ENCODE results near the gene SRCAP. TPM values are rescaled to one million over a fixed set of nuclear protein-coding genes. Genes with fewer than 3 reads are reported as not detected.

SRCAP gene
- total RNA-seq (10 to 100 TPM; 23.3 to 70.1 (median 56.8) TPM), polyA plus RNA-seq (10 to 100 TPM in 1 of 3 donors, 1 to 10 TPM in 2; 1.2 to 12.1 (median 4.4) TPM)
- long read RNA-seq, donor 1, partial matches to known transcripts: 5 of 6 reads
- long read RNA-seq, donor 1, other reads (novel, unspliced or antisense): 0 of 6 reads
- long read RNA-seq, donor 2, partial matches to known transcripts: 0 of 2 reads
- long read RNA-seq, donor 2, other reads (novel, unspliced or antisense): 0 of 2 reads
- long read RNA-seq, donor 3, partial matches to known transcripts: 0 of 2 reads
- long read RNA-seq, donor 3, other reads (novel, unspliced or antisense): 0 of 2 reads
- long read RNA-seq, donor 4, partial matches to known transcripts: 0 of 1 reads
- long read RNA-seq, donor 4, other reads (novel, unspliced or antisense): 0 of 1 reads
- long read RNA-seq, donor 5, partial matches to known transcripts: 49 of 53 reads
- long read RNA-seq, donor 5, other reads (novel, unspliced or antisense): 0 of 53 reads
- long read RNA-seq, donor 6, transcript SRCAP-203 (4 exons, 836 nt): major isoform, 5 of 18 reads
- long read RNA-seq, donor 6, partial matches to known transcripts: 13 of 18 reads
- long read RNA-seq, donor 6, other reads (novel, unspliced or antisense): 0 of 18 reads
- long read RNA-seq, donor 7, partial matches to known transcripts: 5 of 8 reads
- long read RNA-seq, donor 7, other reads (novel, unspliced or antisense): 0 of 8 reads
- long read RNA-seq, donor 8, partial matches to known transcripts: 6 of 7 reads
- long read RNA-seq, donor 8, other reads (novel, unspliced or antisense): 0 of 7 reads
- long read RNA-seq, donor 9, partial matches to known transcripts: 31 of 33 reads
- long read RNA-seq, donor 9, other reads (novel, unspliced or antisense): 0 of 33 reads
- long read RNA-seq, donor 10: 0 reads

DNA sequence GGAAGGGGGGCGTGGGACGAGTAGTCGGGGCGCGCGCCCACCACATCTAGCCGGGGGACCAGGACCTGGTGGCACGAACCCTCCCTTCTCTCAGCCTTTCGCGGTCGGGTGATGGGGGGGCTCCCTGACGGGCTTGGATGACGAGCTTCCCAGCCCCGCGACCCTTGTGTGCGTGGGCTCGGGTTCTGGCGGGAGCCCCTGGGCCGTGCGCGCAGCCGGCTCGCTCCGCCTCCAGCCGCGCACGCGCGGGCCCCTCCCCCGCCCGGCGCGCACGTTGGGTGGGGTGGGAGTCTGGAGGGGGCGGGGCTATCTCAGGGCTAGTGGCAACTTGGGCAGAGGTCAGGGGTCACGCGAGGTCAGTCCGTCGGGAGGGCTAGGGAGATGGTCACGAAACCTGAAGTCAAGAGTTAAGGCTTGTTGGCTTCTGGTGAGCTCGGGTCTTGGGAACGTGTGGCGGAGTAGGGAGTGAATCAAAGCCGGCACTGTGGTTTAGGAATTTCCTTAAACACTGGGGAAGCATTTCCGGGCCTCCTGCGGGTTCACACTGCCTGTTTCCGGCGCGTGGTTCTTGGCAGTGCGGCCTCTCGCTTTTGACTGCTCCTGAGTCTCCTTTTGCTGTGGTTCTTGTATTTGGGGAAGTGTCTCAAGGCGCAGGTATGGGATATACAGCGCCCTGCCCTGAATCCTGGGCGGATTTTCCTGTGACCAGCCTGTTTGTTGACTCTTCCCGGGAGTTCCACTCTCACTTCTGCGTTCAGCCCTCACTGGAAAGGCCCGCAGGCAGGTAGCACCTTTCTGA lies at the start of gene SRCAP:
Gene SRCAP, plus strand, starts transcription at position 356 of the 799 bp plus-strand sequence. CDS start 1,654 bp downstream, outside the sequence.
- 1% methylated on average over 24 to 57 of the region's 57 CpGs for WGBS, 5 donors

DNA sequence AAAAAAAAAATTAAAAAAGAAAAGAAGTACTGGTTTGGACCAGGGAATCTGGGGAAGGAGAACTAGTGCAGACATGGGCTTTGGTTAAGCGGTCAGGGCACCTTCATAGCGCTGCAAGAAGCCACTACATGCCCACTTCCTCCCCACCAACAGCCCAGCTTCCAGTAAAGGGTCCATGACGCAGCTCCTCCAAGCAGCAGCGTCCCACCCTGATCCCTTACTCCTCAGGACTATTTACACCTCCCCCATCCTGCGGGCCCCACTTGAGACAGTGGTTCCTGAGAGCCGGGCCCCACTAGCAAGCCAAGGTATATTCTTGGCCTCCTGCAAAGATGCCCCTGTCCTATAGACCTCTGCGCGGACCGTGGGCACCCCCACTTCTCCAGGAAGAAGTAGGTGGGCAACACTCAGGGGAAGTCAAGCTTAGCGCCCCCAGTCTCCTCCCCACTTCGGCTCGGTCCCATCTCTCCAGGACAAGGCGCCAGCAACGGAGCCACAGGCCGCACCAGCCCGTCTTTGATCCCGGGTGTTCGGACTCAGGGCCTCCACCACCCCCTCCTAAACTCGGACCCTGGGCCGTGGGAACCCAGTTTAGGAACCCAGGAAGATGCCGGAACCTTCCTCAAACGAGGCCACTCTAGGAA lies 49.1 kb upstream of the SRCAP start:
- WGBS, 5 donors: 29 to 41% (median 35%) methylated on average over 21 to 22 of the region's 22 CpGs
- peaks cover 23 to 28% (median 26%) of the 10 kb centered on the region in 4 donors for H3K36me3 ChIP-seq
- no peaks in the 10 kb centered on the region for H3K9me3 ChIP-seq
- H3K27ac ChIP-seq: peak overlapping the region; percentile 89 to 99 (median 96)
- H3K4me3 ChIP-seq: peak overlapping the region; percentile 74 to 96 (median 85)
- H3K27me3 ChIP-seq: no peaks in the 10 kb centered on the region
- TF ChIP-seq POLR2AphosphoS5 (IDR thresholded peaks at IDR 0.05): no peak
- TF ChIP-seq EP300 (IDR thresholded peaks at IDR 0.05): no peak
- no peak for TF ChIP-seq POLR2A (IDR thresholded peaks at IDR 0.05)
- intact Hi-C loops (cut with DNase I; ENCODE audit: low total_unique reads): loop anchor here (10.0 kb wide), 1 partner anchor 85 kb away; no protein-coding TSS in a partner anchor
- DNase-seq: no peak
- H3K4me1 ChIP-seq: peaks cover 22 to 38% (median 30%) of the 10 kb centered on the region in 4 donors

More for the DNA sequence above, at the start of gene SRCAP:
- peaks cover 34 to 40% (median 37%) of the 10 kb centered on the region in 4 donors for H3K36me3 ChIP-seq
- intact Hi-C loops (cut with DNase I; ENCODE audit: low total_unique reads): no loop called here
- peak within 1 kb of the TSS; percentile 96 to 100 (median 100) for H3K27ac ChIP-seq
- DNase-seq: peak; percentile 87 to 93
- H3K4me3 ChIP-seq: peak within 1 kb of the TSS; percentile 74 to 98 (median 91)
- H3K4me1 ChIP-seq: peaks cover 16 to 46% (median 30%) of the 10 kb centered on the region in 4 donors
- no peaks in the 10 kb centered on the region for H3K9me3 ChIP-seq
- H3K27me3 ChIP-seq: no peaks in the 10 kb centered on the region
- TF ChIP-seq POLR2AphosphoS5 (IDR thresholded peaks at IDR 0.05) (peak in 1 of 3 donors; percentile 12), EP300 (IDR thresholded peaks at IDR 0.05) (no peak)

DNA sequence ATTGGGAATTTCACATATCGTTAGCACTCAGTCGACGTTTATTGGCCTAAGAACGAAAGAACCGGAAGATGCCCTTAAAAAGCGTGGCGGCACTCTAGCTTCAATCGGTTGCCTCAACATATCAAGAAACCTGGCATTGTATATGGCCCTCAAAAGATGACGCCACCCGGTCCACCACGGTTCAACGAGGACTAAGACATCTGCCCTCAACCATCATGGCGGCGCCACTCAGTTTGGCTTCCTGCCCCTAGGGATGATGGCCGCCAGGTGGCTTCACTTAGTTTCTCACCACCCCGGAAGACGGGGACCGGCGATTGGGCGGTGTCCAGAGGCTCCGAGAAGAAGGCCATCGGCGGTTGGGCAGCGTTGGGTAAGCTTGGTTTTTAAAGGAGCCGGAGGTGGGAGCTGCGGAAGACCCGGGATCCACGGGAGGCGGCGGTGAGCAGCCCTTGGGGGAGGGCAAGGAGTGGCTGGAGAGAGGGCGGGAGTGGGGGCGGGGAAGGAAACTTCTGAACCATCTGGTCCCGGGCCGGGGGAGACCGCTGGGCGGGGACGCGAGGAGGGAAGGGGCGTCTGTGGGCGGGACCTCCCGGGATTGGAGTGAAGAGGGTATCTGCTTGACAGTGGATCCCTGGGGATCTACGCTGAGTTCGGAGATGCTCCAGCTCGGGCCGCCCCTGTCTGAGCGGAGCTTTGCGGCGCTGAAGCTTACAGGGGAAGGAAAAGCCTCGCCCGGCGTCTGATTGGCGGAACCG lies 48.4 kb upstream of the SRCAP start, which contains the start of gene PRR14:
Gene PRR14, plus strand, starts transcription at position 592 of the 755 bp plus-strand sequence. CDS start 686 bp downstream, outside the sequence.
- 0 to 1% (median 1%) methylated on average over 48 to 53 of the region's 53 CpGs for WGBS, 5 donors
- TF ChIP-seq EP300 (IDR thresholded peaks at IDR 0.05) (no peak), POLR2AphosphoS5 (IDR thresholded peaks at IDR 0.05) (peak in 2 of 3 donors; percentile 65 to 92), POLR2A (IDR thresholded peaks at IDR 0.05) (peak in 1 of 4 donors; percentile 21)
- TF ChIP-seq, protein P1, sequence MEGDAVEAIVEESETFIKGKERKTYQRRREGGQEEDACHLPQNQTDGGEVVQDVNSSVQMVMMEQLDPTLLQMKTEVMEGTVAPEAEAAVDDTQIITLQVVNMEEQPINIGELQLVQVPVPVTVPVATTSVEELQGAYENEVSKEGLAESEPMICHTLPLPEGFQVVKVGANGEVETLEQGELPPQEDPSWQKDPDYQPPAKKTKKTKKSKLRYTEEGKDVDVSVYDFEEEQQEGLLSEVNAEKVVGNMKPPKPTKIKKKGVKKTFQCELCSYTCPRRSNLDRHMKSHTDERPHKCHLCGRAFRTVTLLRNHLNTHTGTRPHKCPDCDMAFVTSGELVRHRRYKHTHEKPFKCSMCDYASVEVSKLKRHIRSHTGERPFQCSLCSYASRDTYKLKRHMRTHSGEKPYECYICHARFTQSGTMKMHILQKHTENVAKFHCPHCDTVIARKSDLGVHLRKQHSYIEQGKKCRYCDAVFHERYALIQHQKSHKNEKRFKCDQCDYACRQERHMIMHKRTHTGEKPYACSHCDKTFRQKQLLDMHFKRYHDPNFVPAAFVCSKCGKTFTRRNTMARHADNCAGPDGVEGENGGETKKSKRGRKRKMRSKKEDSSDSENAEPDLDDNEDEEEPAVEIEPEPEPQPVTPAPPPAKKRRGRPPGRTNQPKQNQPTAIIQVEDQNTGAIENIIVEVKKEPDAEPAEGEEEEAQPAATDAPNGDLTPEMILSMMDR (IDR thresholded peaks at IDR 0.05): peak in 5 of 7 experiments; percentile 10 to 56 (median 51)
- peak within 1 kb of the TSS; percentile 74 to 96 (median 85) for H3K4me3 ChIP-seq
- DNase-seq: peak; percentile 100
- peaks cover 22 to 38% (median 30%) of the 10 kb centered on the region in 4 donors for H3K4me1 ChIP-seq
- no peaks in the 10 kb centered on the region for H3K9me3 ChIP-seq
- intact Hi-C loops (cut with DNase I; ENCODE audit: low total_unique reads): loop anchor here (10.0 kb wide), 1 partner anchor 86 kb away; no protein-coding TSS in a partner anchor
- H3K36me3 ChIP-seq: peaks cover 30 to 35% (median 33%) of the 10 kb centered on the region in 4 donors
- H3K27me3 ChIP-seq: no peaks in the 10 kb centered on the region
- peak within 1 kb of the TSS; percentile 91 to 99 (median 96) for H3K27ac ChIP-seq

All from stomach (tissue), 19 donors.